Measurements from ENCODE around the gene LSM4.

GRCh38 chr19:18330868-18331267, 8.0 kb upstream of the LSM4 start:
- TF ChIP-seq, protein P1, sequence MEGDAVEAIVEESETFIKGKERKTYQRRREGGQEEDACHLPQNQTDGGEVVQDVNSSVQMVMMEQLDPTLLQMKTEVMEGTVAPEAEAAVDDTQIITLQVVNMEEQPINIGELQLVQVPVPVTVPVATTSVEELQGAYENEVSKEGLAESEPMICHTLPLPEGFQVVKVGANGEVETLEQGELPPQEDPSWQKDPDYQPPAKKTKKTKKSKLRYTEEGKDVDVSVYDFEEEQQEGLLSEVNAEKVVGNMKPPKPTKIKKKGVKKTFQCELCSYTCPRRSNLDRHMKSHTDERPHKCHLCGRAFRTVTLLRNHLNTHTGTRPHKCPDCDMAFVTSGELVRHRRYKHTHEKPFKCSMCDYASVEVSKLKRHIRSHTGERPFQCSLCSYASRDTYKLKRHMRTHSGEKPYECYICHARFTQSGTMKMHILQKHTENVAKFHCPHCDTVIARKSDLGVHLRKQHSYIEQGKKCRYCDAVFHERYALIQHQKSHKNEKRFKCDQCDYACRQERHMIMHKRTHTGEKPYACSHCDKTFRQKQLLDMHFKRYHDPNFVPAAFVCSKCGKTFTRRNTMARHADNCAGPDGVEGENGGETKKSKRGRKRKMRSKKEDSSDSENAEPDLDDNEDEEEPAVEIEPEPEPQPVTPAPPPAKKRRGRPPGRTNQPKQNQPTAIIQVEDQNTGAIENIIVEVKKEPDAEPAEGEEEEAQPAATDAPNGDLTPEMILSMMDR (tag by site-specific recombination; IDR thresholded peaks at IDR 0.05): no peak
- TF ChIP-seq ZNF677 (tag by site-specific recombination; IDR thresholded peaks at IDR 0.05) (no peak), YY1 (tag by site-specific recombination; IDR thresholded peaks at IDR 0.05) (no peak), ZNF239 (tag by site-specific recombination; IDR thresholded peaks at IDR 0.05) (no peak), ZNF561 (tag by site-specific recombination; IDR thresholded peaks at IDR 0.05; ENCODE audit: borderline replicate concordance) (no peak), BCL11A (tag by site-specific recombination; IDR thresholded peaks at IDR 0.05; ENCODE audit: low read depth) (no peak), KLF16 (tag by site-specific recombination; IDR thresholded peaks at IDR 0.05) (no peak), ZNF133 (tag by site-specific recombination; IDR thresholded peaks at IDR 0.05) (no peak), SP2 (tag by site-specific recombination; IDR thresholded peaks at IDR 0.05) (no peak), ZNF24 (tag by site-specific recombination; IDR thresholded peaks at IDR 0.05) (no peak), ZNF37A (tag by site-specific recombination; IDR thresholded peaks at IDR 0.05) (no peak)
- TF ChIP-seq, protein P2, sequence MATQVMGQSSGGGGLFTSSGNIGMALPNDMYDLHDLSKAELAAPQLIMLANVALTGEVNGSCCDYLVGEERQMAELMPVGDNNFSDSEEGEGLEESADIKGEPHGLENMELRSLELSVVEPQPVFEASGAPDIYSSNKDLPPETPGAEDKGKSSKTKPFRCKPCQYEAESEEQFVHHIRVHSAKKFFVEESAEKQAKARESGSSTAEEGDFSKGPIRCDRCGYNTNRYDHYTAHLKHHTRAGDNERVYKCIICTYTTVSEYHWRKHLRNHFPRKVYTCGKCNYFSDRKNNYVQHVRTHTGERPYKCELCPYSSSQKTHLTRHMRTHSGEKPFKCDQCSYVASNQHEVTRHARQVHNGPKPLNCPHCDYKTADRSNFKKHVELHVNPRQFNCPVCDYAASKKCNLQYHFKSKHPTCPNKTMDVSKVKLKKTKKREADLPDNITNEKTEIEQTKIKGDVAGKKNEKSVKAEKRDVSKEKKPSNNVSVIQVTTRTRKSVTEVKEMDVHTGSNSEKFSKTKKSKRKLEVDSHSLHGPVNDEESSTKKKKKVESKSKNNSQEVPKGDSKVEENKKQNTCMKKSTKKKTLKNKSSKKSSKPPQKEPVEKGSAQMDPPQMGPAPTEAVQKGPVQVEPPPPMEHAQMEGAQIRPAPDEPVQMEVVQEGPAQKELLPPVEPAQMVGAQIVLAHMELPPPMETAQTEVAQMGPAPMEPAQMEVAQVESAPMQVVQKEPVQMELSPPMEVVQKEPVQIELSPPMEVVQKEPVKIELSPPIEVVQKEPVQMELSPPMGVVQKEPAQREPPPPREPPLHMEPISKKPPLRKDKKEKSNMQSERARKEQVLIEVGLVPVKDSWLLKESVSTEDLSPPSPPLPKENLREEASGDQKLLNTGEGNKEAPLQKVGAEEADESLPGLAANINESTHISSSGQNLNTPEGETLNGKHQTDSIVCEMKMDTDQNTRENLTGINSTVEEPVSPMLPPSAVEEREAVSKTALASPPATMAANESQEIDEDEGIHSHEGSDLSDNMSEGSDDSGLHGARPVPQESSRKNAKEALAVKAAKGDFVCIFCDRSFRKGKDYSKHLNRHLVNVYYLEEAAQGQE (tag by site-specific recombination; IDR thresholded peaks at IDR 0.05): no peak
- TF ChIP-seq, protein P3, sequence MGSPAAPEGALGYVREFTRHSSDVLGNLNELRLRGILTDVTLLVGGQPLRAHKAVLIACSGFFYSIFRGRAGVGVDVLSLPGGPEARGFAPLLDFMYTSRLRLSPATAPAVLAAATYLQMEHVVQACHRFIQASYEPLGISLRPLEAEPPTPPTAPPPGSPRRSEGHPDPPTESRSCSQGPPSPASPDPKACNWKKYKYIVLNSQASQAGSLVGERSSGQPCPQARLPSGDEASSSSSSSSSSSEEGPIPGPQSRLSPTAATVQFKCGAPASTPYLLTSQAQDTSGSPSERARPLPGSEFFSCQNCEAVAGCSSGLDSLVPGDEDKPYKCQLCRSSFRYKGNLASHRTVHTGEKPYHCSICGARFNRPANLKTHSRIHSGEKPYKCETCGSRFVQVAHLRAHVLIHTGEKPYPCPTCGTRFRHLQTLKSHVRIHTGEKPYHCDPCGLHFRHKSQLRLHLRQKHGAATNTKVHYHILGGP (tag by site-specific recombination; IDR thresholded peaks at IDR 0.05): no peak
